Ishikawa (cell line): ENCODE data around the gene PRKCSH.

Source experiments
- CEBPB ChIP-seq: IDR thresholded peaks from 2 replicates; pipeline ENCODE4 v1.6.1; 2012
- CREB1 ChIP-seq: IDR thresholded peaks from 2 replicates; pipeline ENCODE4 v1.6.1; 2012; ENCODE audit warnings: low read depth
- EGR1 ChIP-seq: IDR thresholded peaks from 2 replicates; pipeline ENCODE4 v1.6.1; 2012
- EP300 ChIP-seq: IDR thresholded peaks from 2 replicates; pipeline ENCODE4 v1.6.1; 2012; ENCODE audit warnings: borderline replicate concordance
- FOXM1 ChIP-seq: IDR thresholded peaks from 2 replicates; pipeline ENCODE4 v1.6.1; 2012; ENCODE audit warnings: low read depth, borderline replicate concordance
- MAX ChIP-seq: IDR thresholded peaks from 2 replicates; pipeline ENCODE4 v1.6.1; 2012
- NFIC ChIP-seq: IDR thresholded peaks from 2 replicates; pipeline ENCODE4 v1.6.1; 2012
- RAD21 ChIP-seq: IDR thresholded peaks from 2 replicates; pipeline ENCODE4 v1.6.1; 2012; ENCODE audit warnings: low read depth
- REST ChIP-seq: IDR thresholded peaks from 2 replicates; pipeline ENCODE4 v1.6.1; 2012; ENCODE audit warnings: low read depth, mild to moderate bottlenecking
- TAF1 ChIP-seq: IDR thresholded peaks from 2 replicates; pipeline ENCODE4 v1.6.1; 2012; ENCODE audit warnings: low read depth, mild to moderate bottlenecking
- TCF12 ChIP-seq: IDR thresholded peaks from 2 replicates; pipeline ENCODE4 v1.6.1; 2012; ENCODE audit warnings: low read depth
- TEAD4 ChIP-seq: IDR thresholded peaks from 2 replicates; pipeline ENCODE4 v1.6.1; 2012
- YY1 ChIP-seq: IDR thresholded peaks from 2 replicates; pipeline ENCODE4 v1.6.1; 2012; ENCODE audit warnings: low read depth
- ZBTB7A ChIP-seq: IDR thresholded peaks from 2 replicates; pipeline ENCODE4 v1.6.1; 2012; ENCODE audit warnings: low read depth
- TF ChIP-seq, protein P1 (sequence below): IDR thresholded peaks from 2 replicates; pipeline ENCODE4 v1.6.1; 2012

The PRKCSH gene

DNA sequence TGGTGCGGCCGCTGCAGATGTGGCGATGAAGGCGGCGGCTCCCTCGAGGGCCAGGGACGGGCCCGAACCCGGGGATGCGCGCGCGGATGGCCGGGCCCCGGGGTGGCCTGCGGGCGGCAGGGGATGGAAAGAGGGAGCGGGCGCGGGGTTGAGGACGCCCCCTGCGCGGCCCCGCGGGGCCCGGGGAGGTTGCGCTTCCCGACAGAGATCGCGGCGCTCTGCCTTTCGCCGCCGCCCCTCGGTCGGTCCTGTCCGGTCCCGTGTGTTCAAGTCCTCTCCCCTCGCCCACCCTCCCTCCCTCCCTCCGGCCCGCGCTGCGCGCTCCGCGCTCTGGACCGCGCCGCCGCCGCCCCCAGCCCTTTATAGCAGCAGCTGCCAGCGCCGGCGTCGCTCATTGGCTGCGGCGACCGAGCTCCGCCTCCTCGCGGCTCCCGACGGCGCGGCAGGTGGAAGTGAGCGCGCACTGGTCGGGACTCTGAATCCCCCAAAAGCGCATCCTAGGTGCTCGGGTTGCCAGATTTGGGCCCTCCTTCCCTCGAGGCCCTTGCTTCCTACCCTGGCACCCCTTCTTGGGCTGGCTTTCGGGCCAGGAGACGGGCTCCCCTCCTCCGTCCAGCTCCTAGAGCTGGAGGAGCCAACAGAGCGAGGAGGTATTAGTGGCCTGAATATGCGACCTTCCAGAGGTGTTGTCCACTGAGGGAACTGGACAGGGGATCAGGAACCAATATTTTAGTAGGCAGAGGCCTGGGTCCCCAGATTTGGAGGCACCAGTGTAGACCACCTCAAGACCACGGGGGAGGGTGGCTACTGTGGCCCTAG, 45.5 kb downstream of the PRKCSH start, which contains the start of gene ELAVL3:
Gene ELAVL3 (minus strand): TSS at position 332 of the 819 bp plus-strand sequence. CDS start 438 bp downstream, outside the sequence.
- no peak for TF ChIP-seq TEAD4
- no peak for TF ChIP-seq YY1
- no peak for TF ChIP-seq FOXM1
- TF ChIP-seq EGR1 = no peak
- no peak for TF ChIP-seq RAD21
- TF ChIP-seq, protein P1, sequence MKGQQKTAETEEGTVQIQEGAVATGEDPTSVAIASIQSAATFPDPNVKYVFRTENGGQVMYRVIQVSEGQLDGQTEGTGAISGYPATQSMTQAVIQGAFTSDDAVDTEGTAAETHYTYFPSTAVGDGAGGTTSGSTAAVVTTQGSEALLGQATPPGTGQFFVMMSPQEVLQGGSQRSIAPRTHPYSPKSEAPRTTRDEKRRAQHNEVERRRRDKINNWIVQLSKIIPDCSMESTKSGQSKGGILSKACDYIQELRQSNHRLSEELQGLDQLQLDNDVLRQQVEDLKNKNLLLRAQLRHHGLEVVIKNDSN = no peak
- TF ChIP-seq TCF12 = no peak
- TF ChIP-seq MAX = no peak
- no peak for TF ChIP-seq EP300
- TF ChIP-seq NFIC = no peak
- no peak for TF ChIP-seq TAF1
- TF ChIP-seq CEBPB = no peak
- TF ChIP-seq REST = no peak
- TF ChIP-seq ZBTB7A = no peak
- no peak for TF ChIP-seq CREB1

DNA sequence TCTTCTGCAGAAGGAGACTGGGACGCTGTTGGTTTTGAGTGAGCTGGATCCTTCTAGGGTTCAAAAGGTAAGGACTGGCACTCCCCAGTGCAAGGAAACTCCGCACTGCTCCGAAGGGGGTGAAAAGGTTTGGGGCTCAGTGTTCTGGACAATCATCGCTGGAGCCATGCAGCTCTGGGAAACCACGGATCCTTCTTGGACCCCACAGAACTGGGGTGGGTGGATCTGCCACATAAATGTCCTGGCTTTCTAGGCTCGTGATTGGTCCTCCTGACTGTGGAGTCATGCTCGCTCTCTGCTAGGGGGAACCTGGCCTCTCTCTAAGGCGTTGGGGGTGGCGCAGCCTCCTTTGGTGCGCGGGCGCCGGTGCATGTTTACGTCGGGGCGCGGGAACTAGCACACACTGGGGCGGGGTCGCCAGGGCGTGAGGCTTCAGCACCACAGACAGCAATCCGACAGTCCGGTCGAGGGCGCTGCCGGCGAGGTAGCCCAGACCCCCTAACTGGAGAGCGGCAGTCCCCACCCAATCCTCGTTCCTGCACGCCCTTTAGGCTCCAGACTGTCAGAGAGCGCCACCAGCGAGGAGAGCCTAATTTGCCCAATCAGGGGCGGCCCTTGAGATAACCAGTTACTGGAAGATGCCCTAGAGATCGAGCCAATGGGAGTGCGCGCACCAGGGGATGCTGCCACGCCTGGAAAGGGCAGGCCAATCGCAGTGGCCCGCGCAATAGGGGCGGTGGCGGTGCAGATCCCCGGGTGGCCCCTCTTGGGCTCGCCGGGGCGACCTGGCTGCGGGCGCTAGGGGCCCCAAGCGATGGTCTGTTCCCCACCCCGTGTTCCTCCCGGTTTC, 46.3 kb downstream of the PRKCSH start:
- 0 out of 2 replicates have a peak, but pooled peaks have one; percentile 24 for TF ChIP-seq CREB1
- TF ChIP-seq REST = peak; percentile 89
- TF ChIP-seq MAX = peak; percentile 40; the same call in 1 of the 2 replicates
- TF ChIP-seq ZBTB7A = no peak; the same call in 1 of the 2 replicates

GRCh38 chr19:11482384-11483050, 47.1 kb downstream of the PRKCSH start:
- 0 out of 2 replicates have a peak, but pooled peaks have one; percentile 10 for TF ChIP-seq NFIC
- no peak for TF ChIP-seq CREB1
- TF ChIP-seq EP300 = 0 out of 2 replicates have a peak, but pooled peaks have one; percentile 8
- TF ChIP-seq TEAD4 = no peak
- no peak for TF ChIP-seq FOXM1
- TF ChIP-seq, protein P1 = peak; percentile 99
- peak; percentile 48; the same call in 1 of the 2 replicates for TF ChIP-seq ZBTB7A
- TF ChIP-seq TCF12 = no peak; the same call in none of the 2 replicates
- peak; percentile 99 for TF ChIP-seq MAX
- no peak; the same call in 1 of the 2 replicates for TF ChIP-seq EGR1
- no peak for TF ChIP-seq YY1
- TF ChIP-seq CEBPB = no peak
- no peak for TF ChIP-seq TAF1
- peak; percentile 82 for TF ChIP-seq RAD21

DNA sequence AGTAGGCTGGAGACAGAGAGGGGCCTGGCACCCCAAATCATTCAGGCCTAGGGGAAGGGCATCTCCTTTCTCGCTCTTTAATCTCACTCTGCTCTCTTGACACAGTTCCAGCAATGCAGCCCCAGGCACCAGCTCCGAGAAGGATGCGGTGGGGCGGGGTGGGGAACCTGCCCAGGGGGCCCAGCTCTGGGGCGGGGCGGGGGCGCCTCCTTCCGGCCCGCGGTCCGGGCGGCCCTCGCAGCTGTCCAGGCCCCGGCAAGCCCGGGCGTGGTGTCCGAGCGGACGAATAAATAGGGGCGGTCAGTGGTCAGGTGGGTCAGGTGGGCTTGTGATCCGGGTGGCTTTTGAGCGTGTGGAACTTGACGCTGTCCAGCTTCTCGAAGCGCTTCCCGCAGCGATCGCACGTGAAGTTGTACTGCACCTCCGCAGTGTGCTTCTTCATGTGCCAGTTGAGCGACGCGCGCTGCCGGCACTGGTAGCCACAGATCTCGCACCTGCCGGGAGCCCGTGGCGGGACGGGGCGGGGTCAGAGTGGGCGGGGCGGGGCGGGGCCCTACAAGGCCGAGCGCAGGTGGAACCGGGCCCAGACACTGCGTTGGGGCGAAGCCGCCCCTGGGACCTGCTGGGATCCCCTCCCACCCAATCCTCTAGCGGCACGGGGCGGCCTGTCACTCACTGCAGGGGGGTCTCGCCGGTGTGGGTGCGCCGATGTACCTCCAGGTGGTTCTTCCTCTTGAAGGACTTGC, 48.1 kb downstream of the PRKCSH start:
- TF ChIP-seq TCF12 (no peak), TAF1 (no peak), ZBTB7A (no peak), REST (no peak), EGR1 (no peak), CEBPB (no peak), NFIC (no peak), TEAD4 (no peak), CREB1 (no peak), RAD21 (no peak), EP300 (no peak), MAX (no peak), YY1 (no peak), FOXM1 (no peak)
- TF ChIP-seq, protein P1 = no peak
